GM18511 (cell line): ENCODE results near the gene ALDH18A1.

Experiments used
- ATAC-seq: cut with Tn5 transposase; IDR thresholded peaks from one replicate; pipeline ENCODE4 v1.9.1; 2021; ENCODE audit warnings: mild to moderate bottlenecking, moderate library complexity; ENCODE audit not compliant: unreplicated experiment

ALDH18A1 gene

GRCh38 chr10:95588025-95588424 is 68.5 kb downstream of the ALDH18A1 start:
- ATAC-seq = no peak

GRCh38 chr10:95579835-95580535 is 76.5 kb downstream of the ALDH18A1 start:
- no peak for ATAC-seq

GRCh38 chr10:95579292-95579691 is 77.2 kb downstream of the ALDH18A1 start:
- ATAC-seq = no peak

- no peak for ATAC-seq
Observed at GRCh38 chr10:95578619-95579018, 77.9 kb downstream of the ALDH18A1 start.

GRCh38 chr10:95574649-95575365 is 81.7 kb downstream of the ALDH18A1 start:
- no peak for ATAC-seq

- ATAC-seq = no peak
Observed at GRCh38 chr10:95573964-95574604, 82.4 kb downstream of the ALDH18A1 start.

- no peak for ATAC-seq
Observed at GRCh38 chr10:95573527-95573926, 83.0 kb downstream of the ALDH18A1 start.

- no peak for ATAC-seq
Observed at GRCh38 chr10:95572131-95572820, 84.2 kb downstream of the ALDH18A1 start.

- ATAC-seq = no peak
Observed at GRCh38 chr10:95571390-95571789, 85.1 kb downstream of the ALDH18A1 start.

- no peak for ATAC-seq
Observed at GRCh38 chr10:95569368-95569767, 87.1 kb downstream of the ALDH18A1 start.

GRCh38 chr10:95567903-95568630 is 88.4 kb downstream of the ALDH18A1 start:
- ATAC-seq = no peak

GRCh38 chr10:95566136-95566535 is 90.4 kb downstream of the ALDH18A1 start:
- ATAC-seq = no peak

GRCh38 chr10:95565336-95565735 is 91.2 kb downstream of the ALDH18A1 start:
- ATAC-seq = no peak

GRCh38 chr10:95564291-95564690 is 92.2 kb downstream of the ALDH18A1 start:
- no peak for ATAC-seq

- no peak for ATAC-seq
Observed at GRCh38 chr10:95562341-95562965, 94.1 kb downstream of the ALDH18A1 start.

GRCh38 chr10:95561864-95562177 is 94.7 kb downstream of the ALDH18A1 start:
- no peak for ATAC-seq

- ATAC-seq = peak; percentile 99
Observed at GRCh38 chr10:95561177-95561863, 95.2 kb downstream of the ALDH18A1 start, which contains the start of gene SORBS1. SORBS1 (minus strand) TSS chr10:95561371; CDS start chr10:95441135, 120,236 bp downstream.

- peak; percentile 36 for ATAC-seq
Observed at GRCh38 chr10:95560278-95561176, 96.0 kb downstream of the ALDH18A1 start.

- no peak for ATAC-seq
Observed at GRCh38 chr10:95559896-95560277, 96.6 kb downstream of the ALDH18A1 start.
